ENCODE measurements around the gene NID1. TPM values are rescaled to one million over a fixed set of nuclear protein-coding genes. Genes with fewer than 3 reads are reported as not detected.

The NID1 gene
- total and polyA plus RNA-seq, 2 of the 4 experiments (the other 2 are of a cell fraction), result 21.9 to 83.3 TPM

DNA sequence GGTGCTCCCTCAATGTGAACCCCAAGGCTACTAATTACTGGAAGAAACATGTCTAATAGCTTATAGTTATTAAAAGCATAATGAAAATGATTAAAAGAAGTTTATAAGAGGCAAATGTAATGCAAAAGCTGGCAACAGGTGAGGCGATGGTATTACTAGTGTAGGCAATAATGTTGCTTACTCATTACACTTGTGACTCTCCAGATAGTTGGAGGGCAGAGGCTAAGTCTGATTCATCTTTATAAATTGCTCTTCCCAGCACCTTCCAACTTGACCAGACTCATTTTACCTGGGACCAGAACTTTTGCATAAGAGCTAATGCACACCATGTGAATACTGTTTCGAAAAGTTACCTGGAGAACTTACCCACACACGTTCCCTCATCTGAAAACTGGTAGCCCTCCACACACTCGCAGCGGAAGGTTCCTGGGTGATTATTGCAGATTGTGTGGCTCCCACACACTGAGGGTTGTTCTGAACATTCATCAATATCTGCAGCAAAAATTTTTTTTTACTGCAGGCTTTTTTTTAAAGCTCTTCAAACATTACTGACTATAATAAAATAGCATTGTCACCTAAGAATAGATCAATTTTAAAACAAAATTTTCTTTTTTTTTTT is 48.0 kb downstream of the NID1 start:
- intact Hi-C loops (cut with micrococcal nuclease), result no loop called here

More for the DNA sequence above, 48.0 kb downstream of the NID1 start:
- Histone ChIP-seq H3K4me3 (ENCODE audit: insufficient read depth, low read depth, low read length) (no peak overlapping the region), H3K4me2 (ENCODE audit: low read depth, low read length) (no peak overlapping the region), H2BK20ac (ENCODE audit: low read depth, low read length) (no peak overlapping the region), H4K20me1 (ENCODE audit: insufficient read depth, low read length) (no peaks in the 10 kb centered on the region), H3K18ac (ENCODE audit: low read depth, low read length) (no peak overlapping the region), H3K36me3 (ENCODE audit: control insufficient read depth, insufficient read depth, low read length) (peaks cover 27% of the 10 kb centered on the region), H3K14ac (replicated peaks; ENCODE audit: low read depth, low read length) (no peak overlapping the region), H3K79me1 (ENCODE audit: low read depth in 1 of 2, low read length in 2 of 2) (peaks cover 0 to 9% of the 10 kb centered on the region in 2 experiments; a peak in 2 of 4 replicates), H3K23ac (ENCODE audit: low read depth, low read length) (no peak overlapping the region), H3K9me1 (ENCODE audit: insufficient read depth, low read length) (peaks cover 6% of the 10 kb centered on the region; the same call in 1 of the 2 replicates), H3K4me1 (ENCODE audit: control insufficient read depth, insufficient read depth, low read length) (peaks cover 20% of the 10 kb centered on the region), H4K5ac (ENCODE audit: low read depth, low read length) (no peak overlapping the region), H3K27ac (ENCODE audit: insufficient read depth, low read length) (no peak overlapping the region), H2BK5ac (ENCODE audit: low read depth, low read length, poor library complexity, severe bottlenecking) (no peak overlapping the region), H2AFZ (replicated peaks; ENCODE audit: low read length, poor library complexity) (no peak overlapping the region), H2AK9ac (replicated peaks; ENCODE audit: low read depth, low read length, poor library complexity) (no peak overlapping the region), H3K56ac (ENCODE audit: extremely low read depth, insufficient read depth, low read length) (no peak overlapping the region), H3K9ac (ENCODE audit: low read depth, low read length) (no peak overlapping the region), H2AK5ac (ENCODE audit: low read depth, low read length) (no peak overlapping the region), H3K27me3 (ENCODE audit: control insufficient read depth, insufficient read depth, low read length) (no peaks in the 10 kb centered on the region), H4K8ac (ENCODE audit: low read depth in 2 of 2, low read length in 2 of 2) (no peak overlapping the region), H3K9me3 (ENCODE audit: control insufficient read depth, insufficient read depth, low read length) (no peaks in the 10 kb centered on the region), H2BK120ac (ENCODE audit: low read depth, low read length) (no peak overlapping the region), H4K91ac (ENCODE audit: insufficient read depth, low read depth, low read length) (no peak overlapping the region), H2BK15ac (ENCODE audit: low read depth, low read length) (no peak overlapping the region), H3K4ac (ENCODE audit: low read depth, low read length) (no peak overlapping the region)
- no TSS peak for BruUV-seq (replicated peaks)
- dilution Hi-C loops (cut with HindIII; ENCODE audit: low sequenced_read_pairs, unreplicated experiment), result no loop called here
- ChIA-PET CTCF (interaction anchor here (1.8 kb wide), 1 partner anchor 14 kb away, joined by 4 read pairs; no protein-coding TSS in a partner anchor), POLR2A (ENCODE audit: unreplicated experiment) (no interaction called here)
- WGBS, 2 experiments (ENCODE audit: extremely low coverage in 2 of 2, insufficient read length in 1 of 2), result 100% methylated on average over 1 of the region's 5 CpGs; no CpG with 5 or more reads in 1 of the 2 experiments
- DNase-seq (peak; percentile 52), ATAC-seq (ENCODE audit: low read depth) (no peak)
- in situ Hi-C loops (cut with MboI; ENCODE audit: low sequenced_read_pairs), result no loop called here
- no peak for TF ChIP-seq RCOR1 (IDR thresholded peaks at IDR 0.05; ENCODE audit: insufficient replicate concordance, low read length)
- TF ChIP-seq MAFK (IDR thresholded peaks at IDR 0.05; ENCODE audit: low read depth, low read length), result no peak
- TF ChIP-seq POLR2A (IDR thresholded peaks at IDR 0.05; ENCODE audit: low read depth, low read length), result no peak
- TF ChIP-seq, protein P1, sequence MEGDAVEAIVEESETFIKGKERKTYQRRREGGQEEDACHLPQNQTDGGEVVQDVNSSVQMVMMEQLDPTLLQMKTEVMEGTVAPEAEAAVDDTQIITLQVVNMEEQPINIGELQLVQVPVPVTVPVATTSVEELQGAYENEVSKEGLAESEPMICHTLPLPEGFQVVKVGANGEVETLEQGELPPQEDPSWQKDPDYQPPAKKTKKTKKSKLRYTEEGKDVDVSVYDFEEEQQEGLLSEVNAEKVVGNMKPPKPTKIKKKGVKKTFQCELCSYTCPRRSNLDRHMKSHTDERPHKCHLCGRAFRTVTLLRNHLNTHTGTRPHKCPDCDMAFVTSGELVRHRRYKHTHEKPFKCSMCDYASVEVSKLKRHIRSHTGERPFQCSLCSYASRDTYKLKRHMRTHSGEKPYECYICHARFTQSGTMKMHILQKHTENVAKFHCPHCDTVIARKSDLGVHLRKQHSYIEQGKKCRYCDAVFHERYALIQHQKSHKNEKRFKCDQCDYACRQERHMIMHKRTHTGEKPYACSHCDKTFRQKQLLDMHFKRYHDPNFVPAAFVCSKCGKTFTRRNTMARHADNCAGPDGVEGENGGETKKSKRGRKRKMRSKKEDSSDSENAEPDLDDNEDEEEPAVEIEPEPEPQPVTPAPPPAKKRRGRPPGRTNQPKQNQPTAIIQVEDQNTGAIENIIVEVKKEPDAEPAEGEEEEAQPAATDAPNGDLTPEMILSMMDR (conservative IDR thresholded peaks at IDR 0.05; ENCODE audit: low read depth, low read length), result no peak
- no peak for TF ChIP-seq FOS (IDR thresholded peaks at IDR 0.05; ENCODE audit: low read depth, low read length)
- TF ChIP-seq, protein P2, sequence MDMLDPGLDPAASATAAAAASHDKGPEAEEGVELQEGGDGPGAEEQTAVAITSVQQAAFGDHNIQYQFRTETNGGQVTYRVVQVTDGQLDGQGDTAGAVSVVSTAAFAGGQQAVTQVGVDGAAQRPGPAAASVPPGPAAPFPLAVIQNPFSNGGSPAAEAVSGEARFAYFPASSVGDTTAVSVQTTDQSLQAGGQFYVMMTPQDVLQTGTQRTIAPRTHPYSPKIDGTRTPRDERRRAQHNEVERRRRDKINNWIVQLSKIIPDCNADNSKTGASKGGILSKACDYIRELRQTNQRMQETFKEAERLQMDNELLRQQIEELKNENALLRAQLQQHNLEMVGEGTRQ (IDR thresholded peaks at IDR 0.05; ENCODE audit: low read depth, low read length), result no peak
- no peak for TF ChIP-seq RFX5 (IDR thresholded peaks at IDR 0.05; ENCODE audit: low read depth, low read length)
- TF ChIP-seq RAD21 (IDR thresholded peaks at IDR 0.05; ENCODE audit: low read length), result no peak
- TF ChIP-seq MXI1 (IDR thresholded peaks at IDR 0.05; ENCODE audit: borderline replicate concordance, low read depth, low read length), result no peak
- TF ChIP-seq NFE2L2 (IDR thresholded peaks at IDR 0.05; ENCODE audit: low read depth, low read length), result no peak
- no peak for TF ChIP-seq BHLHE40 (IDR thresholded peaks at IDR 0.05; ENCODE audit: low read depth, low read length)
- TF ChIP-seq CHD1 (IDR thresholded peaks at IDR 0.05; ENCODE audit: low read depth, low read length), result no peak
- TF ChIP-seq, protein P3, sequence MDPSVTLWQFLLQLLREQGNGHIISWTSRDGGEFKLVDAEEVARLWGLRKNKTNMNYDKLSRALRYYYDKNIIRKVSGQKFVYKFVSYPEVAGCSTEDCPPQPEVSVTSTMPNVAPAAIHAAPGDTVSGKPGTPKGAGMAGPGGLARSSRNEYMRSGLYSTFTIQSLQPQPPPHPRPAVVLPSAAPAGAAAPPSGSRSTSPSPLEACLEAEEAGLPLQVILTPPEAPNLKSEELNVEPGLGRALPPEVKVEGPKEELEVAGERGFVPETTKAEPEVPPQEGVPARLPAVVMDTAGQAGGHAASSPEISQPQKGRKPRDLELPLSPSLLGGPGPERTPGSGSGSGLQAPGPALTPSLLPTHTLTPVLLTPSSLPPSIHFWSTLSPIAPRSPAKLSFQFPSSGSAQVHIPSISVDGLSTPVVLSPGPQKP (IDR thresholded peaks at IDR 0.05; ENCODE audit: borderline replicate concordance, low read depth, low read length), result no peak
- TF ChIP-seq SMC3 (IDR thresholded peaks at IDR 0.05; ENCODE audit: low read depth, low read length), result no peak
- TF ChIP-seq CEBPB (IDR thresholded peaks at IDR 0.05; ENCODE audit: low read depth, low read length), result no peak
